OCI-LY7 (cell line): ENCODE data around the gene ZNF581.

Source experiments
- CTCF ChIP-seq: fragments of 200-600 bp; sonication (generic); conservative IDR thresholded peaks from 2 replicates; pipeline ENCODE4 v1.5.1; 2014; ENCODE audit warnings: mild to moderate bottlenecking, antibody characterized with exemption, low read length, moderate library complexity, mixed read lengths
- EZH2phosphoT487 ChIP-seq: fragments of 200-600 bp; sonication (generic); IDR thresholded peaks from 2 replicates; pipeline ENCODE4 v1.6.1; 2018; ENCODE audit warnings: low read depth, borderline replicate concordance, mild to moderate bottlenecking, mixed run types, antibody characterized with exemption, low read length, moderate library complexity, mixed read lengths

- TF ChIP-seq CTCF (no peak), EZH2phosphoT487 (no peak)
Observed at GRCh38 chr19:55643887-55644176, 383 bp downstream of the ZNF581 start.
